GM20000 (cell line): ENCODE measurements around the gene FBXW4.

Experiments used
- DNase-seq: peaks from one replicate; pipeline ENCODE4 v3.0.0; 2012; ENCODE audit warnings: low spot score
- CTCF ChIP-seq: IDR thresholded peaks from 2 replicates; pipeline ENCODE4 v1.5.1; 2012; ENCODE audit warnings: mild to moderate bottlenecking, control low read depth; ENCODE audit errors: extremely low read depth, missing control alignments

FBXW4 gene

GRCh38 chr10:101565936-101566332 lies 129.0 kb downstream of the FBXW4 start:
- no peak for DNase-seq
- TF ChIP-seq CTCF = no peak

DNA sequence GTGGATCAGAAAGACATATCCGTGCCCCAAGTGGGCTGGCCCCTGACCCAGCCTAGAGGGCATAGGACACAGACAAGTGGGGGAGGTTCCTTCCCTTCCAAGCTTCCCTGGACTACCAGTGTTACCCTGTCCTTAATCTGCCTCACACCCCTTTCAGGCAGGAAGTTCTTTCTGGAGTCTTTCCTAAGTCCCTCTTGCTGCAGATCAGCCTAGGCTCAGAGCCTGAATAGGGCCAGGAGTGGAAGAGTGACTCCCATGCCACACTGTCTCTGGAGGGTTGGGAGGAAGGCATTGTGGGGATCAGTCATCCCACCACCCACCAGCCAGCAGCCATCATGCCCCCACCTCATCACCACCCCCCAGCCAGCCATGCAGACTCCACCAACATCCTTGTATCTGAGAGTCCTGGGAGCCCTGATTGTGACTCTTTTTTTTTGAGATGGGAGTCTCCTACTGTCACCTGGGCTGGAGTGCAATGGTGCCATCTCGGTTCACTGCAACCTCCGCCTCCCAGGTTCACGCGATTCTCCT lies 129.5 kb downstream of the FBXW4 start:
- TF ChIP-seq CTCF = no peak
- no peak for DNase-seq

DNA sequence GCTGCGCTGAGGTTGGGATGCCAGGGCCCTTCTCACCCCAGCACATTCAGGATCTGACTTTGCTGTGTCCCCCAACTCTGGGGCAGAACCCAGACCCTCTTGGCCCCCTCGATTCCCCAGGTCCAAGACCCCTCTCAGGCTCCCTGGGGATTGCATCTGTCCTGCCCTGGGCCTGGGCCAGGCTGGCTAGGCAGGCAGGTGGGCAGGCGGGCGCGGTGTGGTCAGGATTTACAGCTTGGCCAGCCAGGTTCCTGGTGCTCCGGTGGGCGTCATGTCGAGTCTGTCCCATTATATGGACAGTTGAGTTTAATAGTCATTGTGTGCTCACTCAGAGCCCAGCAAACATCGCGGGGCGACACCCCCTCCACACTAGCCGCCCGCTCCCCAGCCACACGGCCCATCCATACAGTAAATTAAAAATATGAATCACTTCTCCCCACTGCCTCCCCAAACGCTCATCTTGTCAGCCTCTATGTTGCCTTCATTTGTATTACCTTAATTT lies 130.4 kb downstream of the FBXW4 start:
- TF ChIP-seq CTCF = no peak
- DNase-seq = no peak

- TF ChIP-seq CTCF = no peak
- DNase-seq = no peak
Measured at GRCh38 chr10:101563497-101564040, 131.4 kb downstream of the FBXW4 start.

GRCh38 chr10:101563007-101563406 lies 132.0 kb downstream of the FBXW4 start:
- TF ChIP-seq CTCF = no peak
- DNase-seq = no peak

- no peak for TF ChIP-seq CTCF
- DNase-seq = no peak
Measured at GRCh38 chr10:101562231-101562630, 132.7 kb downstream of the FBXW4 start.

DNA sequence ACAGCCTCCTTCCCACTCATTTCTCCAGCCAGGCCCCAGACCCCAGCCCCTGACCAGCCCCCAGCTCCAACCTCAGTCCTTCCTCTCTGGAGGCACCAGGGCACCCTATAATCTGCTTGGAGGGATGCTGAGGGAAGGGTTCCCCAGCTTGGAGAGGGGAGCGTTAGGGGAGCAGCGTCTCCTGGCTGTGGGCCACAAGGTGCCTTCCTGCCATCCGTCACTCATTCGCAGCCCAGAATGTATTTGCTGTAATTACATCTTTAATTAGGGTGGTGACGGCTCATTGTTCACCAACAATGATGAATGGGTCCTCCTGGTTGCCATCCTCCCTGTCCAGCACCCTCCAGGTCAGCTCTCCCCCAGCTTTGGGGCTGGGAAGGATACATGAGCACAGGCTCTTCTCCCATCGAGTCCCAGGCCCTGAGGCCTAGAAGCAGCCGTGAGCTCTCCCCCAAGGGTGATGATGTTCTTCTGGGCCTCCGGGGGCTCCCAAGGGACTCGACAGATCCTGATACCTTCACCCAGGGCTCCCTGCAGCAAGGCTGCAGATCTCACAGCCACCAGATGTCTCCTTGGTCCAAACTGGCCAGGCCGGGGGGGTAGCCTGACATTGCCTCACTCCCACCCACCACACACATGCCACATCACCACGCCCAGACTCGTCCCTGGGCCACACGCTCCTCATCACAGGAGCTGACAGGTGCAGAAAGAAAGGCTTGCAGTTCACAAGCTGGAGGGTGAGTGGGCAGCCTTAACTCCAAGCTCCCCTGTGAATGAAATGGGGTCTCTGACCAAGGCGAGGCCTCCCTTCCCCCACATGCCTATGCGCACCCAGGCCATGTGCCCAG lies 133.7 kb downstream of the FBXW4 start:
- no peak for TF ChIP-seq CTCF
- DNase-seq = no peak
